H1 (cell line): ENCODE measurements around the gene NUCB1.

ENCODE experiments used
- CHD2 ChIP-seq: IDR thresholded peaks from 2 replicates; pipeline ENCODE4 v1.6.1; 2012; ENCODE audit warnings: low read length, improper control_type of control experiment
- GTF2F1 ChIP-seq: IDR thresholded peaks from 2 replicates; pipeline ENCODE4 v1.6.1; 2012; ENCODE audit warnings: low read depth, low read length, improper control_type of control experiment, borderline replicate concordance
- POLR2A ChIP-seq, 2 experiments: IDR thresholded peaks; 1 replicate in 1 of 2; 2 replicates in 1 of 2; pipeline ENCODE4 v1.6.1; 2011; ENCODE audit warnings: low read depth in 2 of 2, low read length in 2 of 2, mild to moderate bottlenecking in 2 of 2; ENCODE audit errors: control extremely low read depth in 1 of 2
- RBBP5 ChIP-seq: IDR thresholded peaks from 2 replicates; pipeline ENCODE4 v1.7.1; 2012; ENCODE audit warnings: low read depth, mild to moderate bottlenecking, inconsistent platforms, low read length, moderate library complexity, borderline replicate concordance
- RFX5 ChIP-seq: IDR thresholded peaks from 2 replicates; pipeline ENCODE4 v1.6.1; 2011; ENCODE audit warnings: low read depth, low read length, improper control_type of control experiment, borderline replicate concordance
- TF ChIP-seq, protein P1 (sequence below), 3 experiments: IDR thresholded peaks; 1 replicate in 2 of 3; 2 replicates in 1 of 3; pipeline versions ENCODE4 v1.5.1 to v1.6.1; 2011; ENCODE audit warnings: low read length in 3 of 3, mild to moderate bottlenecking in 3 of 3, inconsistent platforms in 2 of 3, low read depth in 1 of 3, moderate library complexity in 1 of 3; ENCODE audit not compliant: insufficient read depth in 1 of 3; ENCODE audit errors: control extremely low read depth in 1 of 3
- TF ChIP-seq, protein P2 (sequence below): IDR thresholded peaks from 2 replicates; pipeline ENCODE4 v1.6.1; 2011; ENCODE audit warnings: low read length, improper control_type of control experiment

DNA sequence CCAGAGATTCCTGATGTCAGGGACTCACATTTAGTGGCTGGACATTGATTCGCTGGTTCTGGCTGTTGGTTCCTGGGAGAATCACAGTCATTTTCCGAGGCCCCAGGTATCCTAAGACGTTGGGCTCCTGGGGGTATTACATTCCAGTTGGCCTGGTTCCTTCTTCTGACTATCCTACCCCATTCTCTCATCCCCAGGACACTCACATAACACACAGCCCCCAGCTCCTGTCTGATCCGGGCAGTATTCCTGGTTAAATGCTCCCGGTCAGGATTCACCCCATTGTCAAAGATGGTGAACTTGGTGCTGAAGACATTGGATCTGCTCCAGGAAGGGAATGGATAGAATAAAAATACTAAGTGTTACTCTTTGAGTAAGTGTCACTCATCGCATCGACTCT, 16.4 kb upstream of the NUCB1 start:
- TF ChIP-seq, protein P1, sequence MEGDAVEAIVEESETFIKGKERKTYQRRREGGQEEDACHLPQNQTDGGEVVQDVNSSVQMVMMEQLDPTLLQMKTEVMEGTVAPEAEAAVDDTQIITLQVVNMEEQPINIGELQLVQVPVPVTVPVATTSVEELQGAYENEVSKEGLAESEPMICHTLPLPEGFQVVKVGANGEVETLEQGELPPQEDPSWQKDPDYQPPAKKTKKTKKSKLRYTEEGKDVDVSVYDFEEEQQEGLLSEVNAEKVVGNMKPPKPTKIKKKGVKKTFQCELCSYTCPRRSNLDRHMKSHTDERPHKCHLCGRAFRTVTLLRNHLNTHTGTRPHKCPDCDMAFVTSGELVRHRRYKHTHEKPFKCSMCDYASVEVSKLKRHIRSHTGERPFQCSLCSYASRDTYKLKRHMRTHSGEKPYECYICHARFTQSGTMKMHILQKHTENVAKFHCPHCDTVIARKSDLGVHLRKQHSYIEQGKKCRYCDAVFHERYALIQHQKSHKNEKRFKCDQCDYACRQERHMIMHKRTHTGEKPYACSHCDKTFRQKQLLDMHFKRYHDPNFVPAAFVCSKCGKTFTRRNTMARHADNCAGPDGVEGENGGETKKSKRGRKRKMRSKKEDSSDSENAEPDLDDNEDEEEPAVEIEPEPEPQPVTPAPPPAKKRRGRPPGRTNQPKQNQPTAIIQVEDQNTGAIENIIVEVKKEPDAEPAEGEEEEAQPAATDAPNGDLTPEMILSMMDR (IDR thresholded peaks at IDR 0.05; ENCODE audit: control extremely low read depth in 1 of 3, insufficient read depth in 1 of 3, low read depth in 1 of 3, low read length in 3 of 3), result no peak
- TF ChIP-seq CHD2 (no peak), RFX5 (no peak), POLR2A (IDR thresholded peaks at IDR 0.05; ENCODE audit: control extremely low read depth in 1 of 2, low read depth in 2 of 2, low read length in 2 of 2) (no peak), RBBP5 (no peak), GTF2F1 (no peak)
- TF ChIP-seq, protein P2, sequence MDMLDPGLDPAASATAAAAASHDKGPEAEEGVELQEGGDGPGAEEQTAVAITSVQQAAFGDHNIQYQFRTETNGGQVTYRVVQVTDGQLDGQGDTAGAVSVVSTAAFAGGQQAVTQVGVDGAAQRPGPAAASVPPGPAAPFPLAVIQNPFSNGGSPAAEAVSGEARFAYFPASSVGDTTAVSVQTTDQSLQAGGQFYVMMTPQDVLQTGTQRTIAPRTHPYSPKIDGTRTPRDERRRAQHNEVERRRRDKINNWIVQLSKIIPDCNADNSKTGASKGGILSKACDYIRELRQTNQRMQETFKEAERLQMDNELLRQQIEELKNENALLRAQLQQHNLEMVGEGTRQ, result no peak
